GM12874 (cell line): ENCODE results near the gene SKI.

Source experiments
- TF ChIP-seq, protein P1 (sequence below): IDR thresholded peaks from 2 replicates; pipeline ENCODE4 v1.5.1; 2011; ENCODE audit warnings: low read depth, mild to moderate bottlenecking, control low read depth, low read length, moderate library complexity; ENCODE audit not compliant: insufficient read depth

Gene SKI

DNA sequence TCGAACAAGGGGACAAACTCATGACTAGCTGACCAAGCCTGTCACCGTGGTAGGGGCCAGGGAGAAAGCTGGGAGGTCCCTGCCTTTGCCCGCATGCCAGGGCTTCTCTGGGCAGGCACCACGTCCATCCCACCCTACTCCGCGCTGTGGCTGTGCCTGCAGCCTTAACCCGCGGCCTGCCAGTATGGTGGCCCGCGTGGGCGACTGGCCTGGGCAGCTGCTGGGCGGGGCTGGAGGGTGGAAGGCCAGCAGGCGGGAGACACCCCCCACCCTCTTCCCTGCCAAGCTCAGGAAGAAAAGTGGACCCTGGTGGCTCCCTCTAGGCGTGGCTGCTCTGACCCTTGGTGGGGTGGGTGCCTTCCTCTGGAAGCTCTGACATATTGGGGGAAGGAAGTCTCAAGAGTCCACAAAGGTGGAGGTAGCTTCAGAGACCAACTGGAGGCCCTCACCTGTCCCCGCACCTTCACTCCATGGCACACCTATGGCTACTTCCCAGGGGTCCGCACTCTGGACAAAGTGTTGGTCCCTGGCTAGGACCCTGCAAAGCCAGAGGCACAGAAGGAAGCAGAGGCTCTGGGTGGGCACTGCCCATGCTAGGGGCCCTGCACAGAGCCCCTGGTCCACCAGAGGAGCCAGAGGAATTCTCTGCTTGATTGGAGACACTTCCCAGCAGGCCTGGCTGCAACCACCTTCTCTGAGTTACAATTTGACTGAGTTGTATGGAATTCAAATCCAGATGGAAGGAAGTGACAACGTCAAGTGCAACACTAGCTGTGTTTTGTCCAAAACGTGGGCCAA lies 3.3 kb upstream of the SKI start:
- TF ChIP-seq, protein P1, sequence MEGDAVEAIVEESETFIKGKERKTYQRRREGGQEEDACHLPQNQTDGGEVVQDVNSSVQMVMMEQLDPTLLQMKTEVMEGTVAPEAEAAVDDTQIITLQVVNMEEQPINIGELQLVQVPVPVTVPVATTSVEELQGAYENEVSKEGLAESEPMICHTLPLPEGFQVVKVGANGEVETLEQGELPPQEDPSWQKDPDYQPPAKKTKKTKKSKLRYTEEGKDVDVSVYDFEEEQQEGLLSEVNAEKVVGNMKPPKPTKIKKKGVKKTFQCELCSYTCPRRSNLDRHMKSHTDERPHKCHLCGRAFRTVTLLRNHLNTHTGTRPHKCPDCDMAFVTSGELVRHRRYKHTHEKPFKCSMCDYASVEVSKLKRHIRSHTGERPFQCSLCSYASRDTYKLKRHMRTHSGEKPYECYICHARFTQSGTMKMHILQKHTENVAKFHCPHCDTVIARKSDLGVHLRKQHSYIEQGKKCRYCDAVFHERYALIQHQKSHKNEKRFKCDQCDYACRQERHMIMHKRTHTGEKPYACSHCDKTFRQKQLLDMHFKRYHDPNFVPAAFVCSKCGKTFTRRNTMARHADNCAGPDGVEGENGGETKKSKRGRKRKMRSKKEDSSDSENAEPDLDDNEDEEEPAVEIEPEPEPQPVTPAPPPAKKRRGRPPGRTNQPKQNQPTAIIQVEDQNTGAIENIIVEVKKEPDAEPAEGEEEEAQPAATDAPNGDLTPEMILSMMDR, result no peak

DNA sequence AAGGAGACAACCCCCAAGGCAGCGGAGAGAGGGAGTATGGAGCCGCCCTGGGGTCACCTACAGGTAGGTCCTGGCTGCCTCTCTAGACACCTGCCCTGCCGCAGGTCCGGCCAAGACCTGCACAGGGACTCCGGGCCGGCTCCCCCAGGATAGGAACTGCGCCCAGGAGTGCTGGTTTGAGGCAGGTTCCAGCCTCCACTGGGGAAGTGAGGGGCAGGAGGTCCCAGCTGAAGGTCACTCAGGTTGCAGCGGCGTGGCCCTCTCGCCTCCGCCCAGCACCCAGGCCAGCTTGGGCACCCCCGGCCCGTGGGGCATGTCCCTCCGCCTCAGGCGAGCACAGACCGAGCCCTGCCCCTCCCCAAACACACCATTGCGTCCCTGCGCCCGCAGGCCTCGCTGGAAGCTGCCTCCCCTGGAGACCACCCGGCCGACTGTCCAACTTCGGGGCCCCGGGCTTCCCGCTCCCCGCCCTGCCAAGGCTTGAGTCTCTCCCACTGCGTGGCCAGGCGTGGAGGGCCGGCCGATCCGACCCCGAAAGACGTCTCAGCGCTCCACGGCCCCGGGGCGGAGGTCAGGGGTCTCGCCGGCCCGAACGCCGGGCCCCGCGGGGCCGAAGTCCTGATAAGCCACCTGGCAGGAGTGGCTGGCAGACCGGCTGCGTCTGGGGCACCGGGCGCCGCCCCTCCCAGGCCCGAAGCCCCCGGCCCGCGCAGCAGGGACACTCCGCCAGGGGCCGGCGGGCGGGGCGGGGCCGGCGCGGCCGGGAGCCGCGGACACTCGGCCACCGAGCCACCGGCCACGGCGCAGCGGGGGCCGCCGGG lies 1.4 kb upstream of the SKI start:
- TF ChIP-seq, protein P1, result no peak

DNA sequence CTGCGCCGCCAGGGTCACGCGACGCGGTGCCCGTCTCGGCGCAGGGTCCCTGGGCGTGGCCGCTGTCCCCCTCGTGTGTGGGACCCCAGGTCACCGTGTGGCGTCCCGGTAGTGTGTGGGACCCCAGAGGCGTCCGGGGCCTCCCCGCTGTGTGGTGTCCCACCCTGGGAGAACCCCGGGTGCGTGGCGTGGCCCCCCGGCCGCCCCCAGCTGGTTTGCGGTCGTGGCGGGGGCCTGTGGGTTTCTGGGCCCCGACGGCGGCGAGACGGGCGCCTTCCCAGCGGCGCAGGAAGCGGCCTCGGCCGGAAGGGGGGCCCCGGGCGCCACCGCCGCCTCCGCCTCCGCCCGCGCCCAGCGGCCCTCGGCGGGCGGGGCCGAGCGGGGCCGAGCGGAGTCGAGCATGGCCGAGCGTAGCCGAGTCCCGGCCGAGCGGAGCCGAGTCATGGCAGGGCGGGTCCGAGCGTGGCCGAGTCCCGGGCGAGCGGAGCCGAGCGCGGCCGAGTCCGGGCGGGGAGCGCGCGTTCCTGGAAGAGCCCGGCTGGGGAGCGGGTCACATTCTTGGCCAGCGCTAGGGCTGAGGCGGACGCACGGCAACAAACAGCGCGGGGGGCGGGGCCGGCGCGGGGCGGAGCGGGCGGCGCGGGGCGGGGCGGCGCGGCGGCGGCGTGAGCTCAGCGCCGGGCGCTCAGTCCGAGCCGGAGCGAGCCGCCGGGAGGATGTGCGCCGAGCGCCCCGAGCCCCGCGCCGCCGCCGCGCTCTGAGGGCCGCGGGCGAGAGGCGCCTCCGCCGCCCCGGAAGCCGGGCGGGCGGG lies 568 bp upstream of the SKI start:
- TF ChIP-seq, protein P1, result no peak

DNA sequence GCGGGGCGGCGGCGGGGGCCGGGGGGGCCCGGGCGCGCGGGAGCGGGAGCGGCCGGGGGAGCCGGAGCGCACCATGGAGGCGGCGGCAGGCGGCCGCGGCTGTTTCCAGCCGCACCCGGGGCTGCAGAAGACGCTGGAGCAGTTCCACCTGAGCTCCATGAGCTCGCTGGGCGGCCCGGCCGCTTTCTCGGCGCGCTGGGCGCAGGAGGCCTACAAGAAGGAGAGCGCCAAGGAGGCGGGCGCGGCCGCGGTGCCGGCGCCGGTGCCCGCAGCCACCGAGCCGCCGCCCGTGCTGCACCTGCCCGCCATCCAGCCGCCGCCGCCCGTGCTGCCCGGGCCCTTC lies 546 bp downstream of the SKI start:
- TF ChIP-seq, protein P1, result no peak

DNA sequence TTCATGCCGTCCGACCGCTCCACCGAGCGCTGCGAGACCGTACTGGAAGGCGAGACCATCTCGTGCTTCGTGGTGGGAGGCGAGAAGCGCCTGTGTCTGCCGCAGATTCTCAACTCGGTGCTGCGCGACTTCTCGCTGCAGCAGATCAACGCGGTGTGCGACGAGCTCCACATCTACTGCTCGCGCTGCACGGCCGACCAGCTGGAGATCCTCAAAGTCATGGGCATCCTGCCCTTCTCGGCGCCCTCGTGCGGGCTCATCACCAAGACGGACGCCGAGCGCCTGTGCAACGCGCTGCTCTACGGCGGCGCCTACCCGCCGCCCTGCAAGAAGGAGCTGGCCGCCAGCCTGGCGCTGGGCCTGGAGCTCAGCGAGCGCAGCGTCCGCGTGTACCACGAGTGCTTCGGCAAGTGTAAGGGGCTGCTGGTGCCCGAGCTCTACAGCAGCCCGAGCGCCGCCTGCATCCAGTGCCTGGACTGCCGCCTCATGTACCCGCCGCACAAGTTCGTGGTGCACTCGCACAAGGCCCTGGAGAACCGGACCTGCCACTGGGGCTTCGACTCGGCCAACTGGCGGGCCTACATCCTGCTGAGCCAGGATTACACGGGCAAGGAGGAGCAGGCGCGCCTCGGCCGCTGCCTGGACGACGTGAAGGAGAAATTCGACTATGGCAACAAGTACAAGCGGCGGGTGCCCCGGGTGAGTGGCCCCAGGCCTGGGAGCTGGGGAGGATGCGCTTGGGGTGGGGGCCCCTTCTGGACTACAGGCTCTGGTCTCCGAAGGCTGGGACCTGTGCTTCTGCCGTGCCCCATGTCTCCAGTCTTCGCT lies 1.1 kb downstream of the SKI start:
- TF ChIP-seq, protein P1, result 0 out of 2 replicates have a peak, but pooled peaks have one; percentile 13

DNA sequence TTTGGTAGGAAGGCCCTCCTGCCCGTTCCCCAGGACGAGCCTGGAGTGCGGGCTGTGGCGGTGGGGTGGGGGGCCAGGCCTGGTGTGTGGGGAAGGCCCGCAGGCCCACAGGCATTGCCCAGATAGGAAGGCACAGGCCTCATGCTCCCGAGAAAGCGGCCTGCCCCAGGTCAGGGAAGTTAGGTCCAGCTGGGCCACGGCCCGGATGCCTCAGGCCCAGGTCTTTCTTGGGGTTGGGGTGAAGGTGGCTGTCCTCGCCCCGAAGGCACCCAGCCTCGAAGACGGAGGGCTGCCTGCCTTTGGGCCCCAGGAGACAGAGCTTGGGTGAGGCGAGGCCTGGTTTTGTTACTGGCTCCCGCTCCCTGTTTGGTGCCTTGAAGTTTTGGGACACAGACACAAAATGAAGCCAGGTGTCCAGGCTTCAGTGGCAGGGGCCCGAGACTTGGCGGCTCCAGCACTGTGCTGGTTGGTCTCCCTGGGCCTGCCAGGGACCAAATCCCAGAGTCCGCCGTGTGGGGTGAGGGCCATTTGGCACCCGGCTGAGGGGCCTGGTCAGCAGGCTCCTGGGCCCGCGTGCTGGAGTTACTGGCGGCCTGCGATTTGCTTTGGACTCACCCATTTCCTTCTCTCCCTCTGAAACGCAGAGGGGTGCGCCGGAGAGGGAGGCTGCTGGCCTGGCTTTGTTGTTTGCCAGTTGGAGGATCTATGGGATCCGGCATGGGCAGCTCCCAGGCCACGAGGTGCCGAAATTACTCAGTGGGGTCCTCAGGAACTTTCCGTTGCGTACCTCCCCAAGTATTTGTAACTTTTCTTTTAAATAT lies 2.0 kb downstream of the SKI start:
- TF ChIP-seq, protein P1, result no peak
